Loucy (cell line): ENCODE data around the gene MBNL1.

Experiments used
- EZH2phosphoT487 ChIP-seq: fragments of 200-600 bp; IDR thresholded peaks from 2 replicates; pipeline ENCODE4 v1.6.1; 2018; ENCODE audit warnings: antibody characterized with exemption, mild to moderate bottlenecking, moderate library complexity, borderline replicate concordance
- TF ChIP-seq, protein P1 (sequence below): fragments of 200-600 bp; sonication (generic); conservative IDR thresholded peaks from 2 replicates; pipeline ENCODE4 v1.5.1; 2014; ENCODE audit warnings: mild to moderate bottlenecking, antibody characterized with exemption, low read length

- TF ChIP-seq, protein P1, sequence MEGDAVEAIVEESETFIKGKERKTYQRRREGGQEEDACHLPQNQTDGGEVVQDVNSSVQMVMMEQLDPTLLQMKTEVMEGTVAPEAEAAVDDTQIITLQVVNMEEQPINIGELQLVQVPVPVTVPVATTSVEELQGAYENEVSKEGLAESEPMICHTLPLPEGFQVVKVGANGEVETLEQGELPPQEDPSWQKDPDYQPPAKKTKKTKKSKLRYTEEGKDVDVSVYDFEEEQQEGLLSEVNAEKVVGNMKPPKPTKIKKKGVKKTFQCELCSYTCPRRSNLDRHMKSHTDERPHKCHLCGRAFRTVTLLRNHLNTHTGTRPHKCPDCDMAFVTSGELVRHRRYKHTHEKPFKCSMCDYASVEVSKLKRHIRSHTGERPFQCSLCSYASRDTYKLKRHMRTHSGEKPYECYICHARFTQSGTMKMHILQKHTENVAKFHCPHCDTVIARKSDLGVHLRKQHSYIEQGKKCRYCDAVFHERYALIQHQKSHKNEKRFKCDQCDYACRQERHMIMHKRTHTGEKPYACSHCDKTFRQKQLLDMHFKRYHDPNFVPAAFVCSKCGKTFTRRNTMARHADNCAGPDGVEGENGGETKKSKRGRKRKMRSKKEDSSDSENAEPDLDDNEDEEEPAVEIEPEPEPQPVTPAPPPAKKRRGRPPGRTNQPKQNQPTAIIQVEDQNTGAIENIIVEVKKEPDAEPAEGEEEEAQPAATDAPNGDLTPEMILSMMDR: no peak
- TF ChIP-seq EZH2phosphoT487: no peak
Measured at GRCh38 chr3:152313914-152314313, 45.2 kb downstream of the MBNL1 start.
